DLD1 (cell line): ENCODE results near the gene TMEM198.

Experiments
- in situ Hi-C: cut with HindIII; loops from 2 replicates; pipeline ENCODE4 v1.10.0; 2017; ENCODE audit warnings: low sequenced_read_pairs

The TMEM198 gene

DNA sequence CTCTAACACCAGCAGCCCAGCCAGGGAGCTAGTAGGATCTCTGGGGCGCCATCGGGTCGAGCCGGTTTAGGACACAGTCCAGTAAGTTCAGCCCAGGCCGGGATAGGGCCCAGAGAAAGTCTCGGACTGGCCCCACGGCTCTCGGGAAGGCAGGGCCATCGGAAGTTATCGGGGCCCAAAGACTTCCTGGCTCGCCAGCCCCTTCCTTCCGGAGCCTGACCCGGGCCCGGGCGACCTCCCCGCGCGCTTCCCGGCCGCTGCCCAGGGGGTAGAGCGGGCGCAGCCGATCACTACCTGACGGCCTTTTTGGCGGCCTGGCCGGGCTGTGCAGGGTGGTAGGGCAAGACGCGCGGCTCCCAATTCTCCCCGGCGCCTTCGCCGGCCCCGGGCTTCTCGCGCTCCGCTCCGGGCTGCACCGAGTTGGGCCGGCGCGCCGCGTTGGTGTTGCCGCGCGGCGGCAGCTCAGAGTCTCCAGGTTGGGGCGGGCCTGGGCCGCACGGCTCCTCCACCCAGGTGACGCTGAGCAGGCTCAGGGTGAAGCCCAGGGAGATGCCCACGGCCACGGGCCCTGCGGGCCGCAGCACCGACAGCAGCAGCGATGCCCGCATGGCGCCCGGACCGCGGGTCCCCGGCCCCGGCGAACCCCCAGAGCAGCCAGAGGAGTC, 765 bp upstream of the TMEM198 start:
- in situ Hi-C loops: no loop called here

DNA sequence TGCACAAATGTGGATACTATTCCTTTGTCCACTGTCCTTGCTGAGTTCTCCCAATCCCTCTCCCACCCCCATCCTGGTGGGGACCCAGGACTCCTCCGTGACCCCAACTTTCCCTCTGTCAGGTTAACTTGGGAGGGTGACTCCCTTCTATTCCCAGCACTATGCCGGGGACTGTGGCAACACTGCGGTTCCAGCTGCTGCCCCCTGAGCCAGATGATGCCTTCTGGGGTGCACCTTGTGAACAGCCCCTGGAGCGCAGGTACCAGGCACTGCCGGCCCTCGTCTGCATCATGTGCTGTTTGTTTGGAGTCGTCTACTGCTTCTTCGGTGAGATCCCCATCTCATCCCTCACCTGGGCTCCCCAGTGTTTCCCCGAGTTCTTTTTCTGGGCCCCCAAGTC, 739 bp downstream of the TMEM198 start:
- in situ Hi-C loops: no loop called here

DNA sequence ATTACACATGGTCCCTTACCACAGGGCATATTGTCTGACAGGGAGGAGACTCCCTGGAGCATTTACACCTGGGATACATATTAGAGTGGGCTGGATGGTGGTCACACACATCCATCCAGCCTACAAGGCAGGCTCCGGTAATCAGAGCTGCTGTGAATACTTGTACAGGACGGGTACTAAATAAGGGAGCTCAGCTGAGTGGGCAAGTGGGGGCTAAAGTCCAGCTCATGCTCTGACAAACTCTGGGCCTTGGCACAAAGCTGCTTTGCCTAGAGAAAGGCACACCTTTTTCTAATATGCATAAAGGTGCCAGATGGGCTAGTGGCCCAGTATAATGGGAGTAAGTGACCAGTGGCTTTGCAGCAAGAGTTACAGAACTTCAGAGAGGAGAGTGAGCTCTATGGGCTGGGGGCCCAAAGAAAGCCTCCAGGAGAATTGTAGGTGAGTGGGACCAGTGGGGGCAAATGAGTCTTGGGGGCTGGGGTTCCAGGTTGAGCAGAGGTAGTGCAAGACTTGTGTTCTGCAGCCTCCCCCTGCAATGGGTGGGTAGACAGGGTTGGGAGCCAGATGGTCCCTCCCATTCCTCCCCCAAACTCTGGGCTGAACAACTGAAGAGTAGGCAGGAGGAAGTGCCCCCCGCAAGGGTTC, 1.6 kb downstream of the TMEM198 start:
- in situ Hi-C loops: no loop called here

DNA sequence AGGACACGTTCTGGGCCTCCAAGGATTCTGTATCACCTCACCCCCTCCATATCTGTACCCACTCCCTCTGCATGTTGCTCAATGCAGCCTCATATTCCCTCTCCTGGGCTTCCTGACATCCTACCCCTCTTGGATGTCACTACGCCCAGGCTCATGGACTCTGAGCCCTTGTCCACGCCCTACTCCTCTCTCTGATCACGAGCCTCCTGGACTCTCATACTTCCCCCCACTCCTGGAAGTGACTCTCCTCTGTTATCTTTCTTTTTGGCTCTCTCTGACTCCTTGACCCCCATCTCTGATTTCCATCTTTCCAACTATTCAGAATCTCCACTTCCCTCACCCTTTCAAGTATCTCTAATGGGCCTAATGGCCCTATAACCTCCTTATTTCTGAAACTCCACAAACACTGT, 2.1 kb downstream of the TMEM198 start:
- in situ Hi-C loops: no loop called here

DNA sequence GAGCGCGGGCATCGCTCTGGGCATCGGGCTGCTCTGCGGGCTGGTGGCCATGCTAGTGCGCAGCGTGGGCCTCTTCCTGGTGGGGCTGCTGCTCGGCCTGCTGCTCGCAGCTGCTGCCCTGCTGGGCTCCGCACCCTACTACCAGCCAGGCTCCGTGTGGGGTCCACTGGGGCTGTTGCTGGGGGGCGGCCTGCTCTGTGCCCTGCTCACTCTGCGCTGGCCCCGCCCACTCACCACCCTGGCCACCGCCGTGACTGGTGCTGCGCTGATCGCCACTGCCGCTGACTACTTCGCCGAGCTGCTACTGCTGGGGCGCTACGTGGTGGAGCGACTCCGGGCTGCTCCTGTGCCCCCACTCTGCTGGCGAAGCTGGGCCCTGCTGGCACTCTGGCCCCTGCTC, 3.8 kb downstream of the TMEM198 start:
- in situ Hi-C loops: no loop called here

DNA sequence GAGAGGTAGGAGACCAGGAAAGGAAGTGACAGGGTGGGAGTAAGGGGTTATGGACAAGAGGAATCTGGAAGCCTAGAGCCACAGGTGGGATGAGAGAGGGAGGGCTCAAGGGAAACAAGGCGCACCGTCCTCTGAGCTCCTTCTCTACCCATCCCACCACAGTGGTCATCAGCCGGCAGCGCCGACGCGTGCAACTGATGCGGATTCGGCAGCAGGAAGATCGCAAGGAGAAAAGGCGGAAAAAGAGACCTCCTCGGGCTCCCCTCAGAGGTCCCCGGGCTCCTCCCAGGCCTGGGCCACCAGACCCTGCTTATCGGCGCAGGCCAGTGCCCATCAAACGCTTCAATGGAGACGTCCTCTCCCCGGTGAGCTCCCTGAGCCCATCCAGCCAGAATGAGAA, 5.2 kb downstream of the TMEM198 start:
- in situ Hi-C loops: no loop called here

DNA sequence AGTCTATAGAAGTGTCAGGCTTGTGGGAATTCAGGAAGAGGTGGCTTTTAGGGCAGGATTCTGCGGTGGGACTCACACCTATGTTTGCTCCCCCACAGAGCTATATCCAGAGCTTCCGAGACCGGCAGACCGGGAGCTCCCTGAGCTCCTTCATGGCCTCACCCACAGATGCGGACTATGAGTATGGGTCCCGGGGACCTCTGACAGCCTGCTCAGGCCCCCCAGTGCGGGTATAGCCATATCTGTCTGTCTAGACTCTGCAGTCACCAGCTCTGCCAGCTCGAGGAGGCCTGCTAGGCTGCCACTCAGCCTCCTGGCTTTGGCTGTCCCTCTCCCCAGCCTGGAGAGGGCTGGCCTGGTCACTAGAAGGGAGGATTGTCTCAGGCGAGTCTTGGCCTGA, 5.8 kb downstream of the TMEM198 start:
- in situ Hi-C loops: no loop called here

DNA sequence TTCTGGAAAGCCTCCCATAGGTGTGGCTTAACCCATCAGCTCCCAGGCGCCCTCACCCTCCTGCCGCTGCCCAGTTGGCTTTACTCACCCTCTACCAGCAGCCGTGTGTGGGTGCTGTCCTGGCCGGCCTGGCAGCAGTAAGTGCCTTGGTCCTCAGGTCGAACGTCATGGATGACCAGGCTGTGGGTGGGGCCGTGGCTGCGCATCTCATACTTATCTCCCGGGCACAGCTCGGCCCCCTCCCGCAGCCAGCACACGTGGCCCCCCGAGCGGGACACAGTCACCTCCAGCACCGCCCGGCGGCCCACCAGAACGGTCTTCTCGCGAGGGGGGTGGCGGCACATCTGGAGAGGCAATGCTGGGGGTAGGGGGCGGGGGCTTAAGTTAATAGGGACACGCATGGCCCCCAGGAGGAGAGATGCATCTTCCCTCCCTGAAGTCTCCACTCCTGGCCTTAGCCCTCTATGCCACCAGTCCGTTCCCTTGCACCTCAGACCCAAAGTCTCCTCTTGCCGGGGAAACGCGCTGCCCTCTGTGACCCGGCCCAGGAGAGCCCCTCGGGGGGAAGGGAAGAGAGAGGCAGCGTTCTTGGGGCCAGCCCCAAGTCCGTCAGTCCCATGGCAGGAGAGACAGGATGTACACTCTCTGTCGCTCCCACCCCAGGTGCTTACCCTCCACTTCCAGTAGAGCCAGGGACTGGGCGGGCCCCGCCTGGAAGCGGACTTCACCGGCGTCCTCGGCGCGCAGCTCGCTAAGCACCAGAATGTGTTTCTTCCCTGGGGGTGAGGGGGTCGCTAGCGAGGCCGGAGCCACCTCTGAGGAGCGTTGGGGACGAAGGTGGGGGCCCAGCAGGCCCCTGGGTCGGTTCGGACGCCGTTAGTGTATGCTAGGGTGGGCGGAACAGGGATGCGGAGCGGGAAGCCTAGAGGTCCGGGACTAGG, 7.9 kb downstream of the TMEM198 start:
- in situ Hi-C loops: no loop called here

DNA sequence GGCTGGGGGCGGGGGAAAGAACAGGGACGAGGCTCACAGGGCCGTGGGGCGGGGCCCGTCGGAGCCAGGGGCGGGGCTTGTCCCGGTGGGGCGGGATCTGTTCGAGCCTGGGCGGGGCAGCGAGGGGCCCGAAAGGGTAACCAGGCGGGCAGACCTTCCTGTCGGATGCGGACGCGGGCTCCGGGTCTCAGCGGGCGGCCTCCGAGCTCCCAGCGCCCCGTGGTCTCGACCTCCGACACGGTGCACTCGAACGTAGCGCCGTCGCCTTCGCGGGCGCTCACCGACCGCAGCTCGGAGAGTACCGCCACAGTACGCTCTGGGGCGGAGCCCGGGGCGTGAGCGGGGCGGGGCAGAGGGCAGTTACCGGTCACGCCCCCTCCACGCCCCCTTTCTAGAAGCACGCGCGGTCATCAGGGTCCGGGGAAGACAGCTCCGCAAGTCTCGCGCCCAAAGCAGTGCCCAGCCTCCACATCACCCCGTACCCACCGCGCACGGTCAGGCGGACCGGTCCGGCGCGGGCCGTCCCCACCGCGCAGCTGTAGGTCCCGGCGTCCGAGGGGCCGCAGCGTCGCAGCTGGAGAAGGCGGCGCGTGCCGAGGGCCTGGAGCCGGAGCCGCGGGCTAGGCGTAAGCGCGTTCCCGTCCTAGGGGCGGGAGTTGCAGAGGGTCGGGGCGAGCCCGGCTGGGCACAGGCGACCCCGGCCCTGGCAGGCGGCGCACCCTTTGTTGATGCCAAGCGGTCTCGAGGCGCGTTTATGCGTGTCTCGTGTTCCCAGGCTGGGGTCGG, 8.7 kb downstream of the TMEM198 start:
- in situ Hi-C loops: no loop called here

DNA sequence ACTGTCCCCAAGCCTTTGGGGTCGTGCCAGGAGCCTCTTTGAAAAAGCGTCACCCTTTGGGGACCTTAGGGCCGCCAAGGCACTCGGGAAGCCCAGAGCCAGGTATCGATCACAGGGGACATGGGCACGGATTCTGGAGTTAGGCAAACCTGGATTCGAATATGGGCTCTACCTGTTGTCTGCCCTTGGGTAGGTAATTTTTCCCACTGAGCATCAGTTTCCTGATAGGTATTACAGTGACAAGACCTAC, 9.3 kb downstream of the TMEM198 start:
- in situ Hi-C loops: no loop called here

DNA sequence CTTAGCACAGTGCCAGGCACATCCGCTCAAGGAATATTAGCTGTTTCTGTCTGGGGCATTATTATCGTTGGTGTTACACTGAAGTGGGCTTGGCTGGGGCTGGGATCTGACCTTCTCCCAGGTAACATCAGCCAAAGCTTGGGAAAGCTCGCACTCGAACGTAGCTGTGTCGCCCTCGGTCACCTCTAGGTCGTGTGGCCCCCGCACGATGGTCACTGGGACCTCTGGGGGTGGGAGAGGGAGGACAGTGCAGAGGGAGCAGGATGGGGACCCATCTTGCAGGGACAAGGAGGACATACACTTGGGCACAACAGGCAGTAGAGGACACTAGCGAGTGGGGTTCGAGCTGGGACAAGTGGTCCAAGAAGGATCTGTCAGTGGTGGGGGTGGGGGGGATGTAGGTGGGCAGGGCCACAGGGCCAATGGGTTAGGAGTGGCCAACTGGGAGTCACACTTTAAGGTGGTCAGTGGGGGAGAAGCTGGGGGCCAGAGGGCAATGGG, 9.7 kb downstream of the TMEM198 start:
- in situ Hi-C loops: no loop called here

DNA sequence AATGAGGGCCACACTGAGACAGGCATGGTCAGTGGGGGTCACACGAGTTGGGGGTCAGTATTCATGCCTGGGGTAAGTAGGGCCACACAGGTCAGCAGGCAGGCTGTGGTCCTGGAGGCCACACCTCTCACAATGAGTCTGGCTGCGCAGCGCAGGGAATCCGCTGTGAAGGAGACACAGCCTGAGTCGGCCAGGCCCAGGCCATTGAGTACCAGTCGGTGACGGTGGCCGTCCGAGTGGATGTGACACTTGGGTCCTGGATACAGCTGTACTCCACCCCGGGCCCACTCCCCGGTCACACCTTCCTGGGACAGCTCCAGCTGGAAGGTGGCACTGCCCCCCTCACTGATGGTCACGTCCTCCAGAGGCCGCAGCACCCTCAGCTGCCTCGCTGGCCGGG, 10.5 kb downstream of the TMEM198 start:
- in situ Hi-C loops: no loop called here

DNA sequence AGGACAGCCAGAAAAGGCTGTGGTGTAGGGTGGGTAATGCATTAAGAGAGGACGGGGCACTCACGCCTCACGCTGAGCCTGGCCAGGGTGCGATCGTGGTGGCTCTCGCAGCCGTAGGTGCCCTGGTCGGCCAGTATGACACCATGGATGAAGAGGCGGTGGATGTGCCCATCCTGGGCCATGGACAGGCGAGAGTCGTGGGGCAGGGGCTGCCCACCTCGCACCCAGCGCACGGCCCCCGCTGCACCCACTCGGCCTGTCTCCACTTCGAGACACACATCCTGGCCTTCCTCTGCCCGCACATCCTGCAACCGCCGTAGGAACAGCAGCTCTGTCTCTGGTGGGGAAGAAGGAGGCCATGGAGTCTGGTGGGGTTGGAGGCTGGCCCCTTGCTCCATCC, 12.1 kb downstream of the TMEM198 start:
- in situ Hi-C loops: no loop called here

DNA sequence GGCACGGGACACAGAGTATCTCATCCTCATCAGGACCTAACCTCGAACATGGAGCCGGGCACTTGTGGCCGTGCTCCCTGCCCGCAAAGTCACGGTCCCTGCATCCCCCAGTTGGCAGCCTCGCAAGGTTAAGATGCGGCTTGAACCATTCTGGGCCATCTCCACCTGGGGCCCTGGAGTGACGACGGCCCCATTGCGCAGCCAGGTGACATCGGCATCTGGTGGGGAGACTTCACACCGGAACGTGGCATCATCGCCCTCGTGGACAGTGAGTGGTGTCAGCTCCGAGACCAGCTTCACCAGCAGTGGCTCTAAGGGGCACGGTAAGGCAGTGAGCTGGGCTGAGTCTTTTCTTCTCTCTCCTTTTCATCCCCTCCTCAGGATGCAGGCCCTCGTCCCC, 12.6 kb downstream of the TMEM198 start:
- in situ Hi-C loops: no loop called here

DNA sequence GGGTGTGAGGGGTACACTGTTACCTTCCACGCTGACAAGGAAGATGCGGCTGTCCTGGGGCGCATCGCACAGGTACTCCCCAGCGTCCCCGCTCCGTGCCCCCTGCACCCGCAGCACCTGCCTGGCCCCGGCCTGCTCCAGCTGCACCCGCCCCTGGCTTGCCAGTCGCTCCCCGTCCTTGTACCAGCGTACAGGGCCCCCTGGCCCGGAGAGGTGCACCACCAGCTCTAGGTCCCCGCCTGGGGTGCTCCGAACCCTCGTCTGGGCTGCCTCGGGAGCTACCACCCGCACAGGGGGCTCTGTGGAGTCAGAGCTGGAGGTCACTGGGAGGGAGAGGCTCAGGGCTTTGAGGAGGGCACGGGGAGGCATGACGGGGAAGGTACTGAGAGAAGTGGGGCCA, 13.5 kb downstream of the TMEM198 start:
- in situ Hi-C loops: no loop called here

DNA sequence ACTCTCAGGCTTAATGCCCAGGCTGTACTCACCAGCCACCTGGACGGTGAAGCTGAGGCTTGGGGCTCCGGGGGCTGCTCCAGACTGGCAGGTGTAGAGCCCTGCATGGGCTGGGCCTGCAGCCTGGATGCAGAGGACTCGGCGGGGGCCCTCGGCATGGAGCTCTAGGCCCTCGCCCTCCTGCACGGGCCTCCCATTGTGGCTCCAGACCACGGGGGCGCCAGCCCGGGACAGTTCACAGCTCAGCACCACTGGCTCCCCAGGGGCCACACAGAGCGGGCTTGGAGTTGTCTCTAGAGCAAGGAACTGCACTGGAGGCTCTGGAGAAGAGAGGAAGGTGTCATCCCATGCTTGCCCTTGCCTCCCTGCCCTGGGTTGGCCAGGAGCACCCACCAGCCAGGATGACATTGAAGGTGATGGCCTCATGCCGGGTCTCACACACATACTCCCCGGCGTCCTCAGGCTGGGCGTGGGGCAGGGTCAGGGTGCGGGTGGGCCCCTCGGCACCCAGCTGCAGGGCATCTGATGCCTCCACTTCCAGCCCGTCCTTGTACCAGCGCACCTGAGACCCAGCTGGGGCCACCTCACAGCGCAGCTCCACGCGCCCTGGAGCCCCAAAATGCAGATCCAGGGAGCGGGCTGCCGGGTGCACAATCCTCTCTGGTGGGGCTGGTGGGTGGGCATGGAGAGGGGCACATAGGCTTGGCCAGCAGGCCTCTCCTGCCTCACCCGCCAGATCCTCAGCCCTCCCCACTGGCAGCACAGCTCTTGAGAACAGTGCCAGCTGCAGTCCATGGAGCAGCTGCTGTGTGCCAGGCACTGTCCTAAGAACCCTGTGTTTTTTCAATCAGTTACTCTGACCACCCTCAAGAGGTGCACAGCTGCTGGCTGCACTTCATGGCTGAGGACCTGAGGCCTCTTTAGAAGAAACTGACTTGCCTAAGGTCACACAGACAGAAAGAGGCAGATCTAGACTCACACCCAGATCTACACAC, 14.3 kb downstream of the TMEM198 start:
- in situ Hi-C loops: no loop called here

DNA sequence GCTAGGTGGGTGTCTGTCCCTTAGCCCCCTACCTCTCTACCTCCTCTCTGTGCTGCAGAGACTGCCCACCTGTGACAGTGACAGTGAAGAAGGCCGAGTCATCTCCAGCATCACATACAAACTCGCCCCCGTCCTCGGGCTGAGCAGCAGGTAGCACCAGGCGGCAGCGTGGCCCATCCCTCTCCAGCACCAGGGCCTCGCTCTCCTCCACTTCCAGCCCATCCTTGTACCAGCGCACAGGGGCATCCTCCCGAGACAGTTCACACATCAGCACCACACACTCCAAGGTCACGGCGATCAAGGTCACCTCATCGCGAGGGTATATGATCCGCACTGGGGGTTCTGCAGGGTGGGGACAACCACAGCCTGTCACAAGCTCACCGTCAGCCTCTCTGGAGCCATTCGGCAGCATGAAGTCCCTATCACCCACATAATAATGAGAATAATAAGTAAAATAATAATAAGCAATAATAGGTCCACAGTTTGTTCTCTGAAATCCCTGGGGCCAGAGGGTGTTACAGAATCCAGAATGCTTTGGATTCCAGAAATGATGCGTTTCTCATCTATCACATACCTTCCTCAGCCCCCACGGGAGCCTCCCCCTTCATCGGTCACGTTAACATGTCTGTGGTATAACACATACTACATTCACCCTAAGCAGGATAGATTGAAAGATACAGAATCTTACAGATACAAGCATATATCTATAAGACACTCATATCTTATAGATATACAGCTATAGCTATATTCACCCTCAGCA, 15.5 kb downstream of the TMEM198 start:
- in situ Hi-C loops: no loop called here

DNA sequence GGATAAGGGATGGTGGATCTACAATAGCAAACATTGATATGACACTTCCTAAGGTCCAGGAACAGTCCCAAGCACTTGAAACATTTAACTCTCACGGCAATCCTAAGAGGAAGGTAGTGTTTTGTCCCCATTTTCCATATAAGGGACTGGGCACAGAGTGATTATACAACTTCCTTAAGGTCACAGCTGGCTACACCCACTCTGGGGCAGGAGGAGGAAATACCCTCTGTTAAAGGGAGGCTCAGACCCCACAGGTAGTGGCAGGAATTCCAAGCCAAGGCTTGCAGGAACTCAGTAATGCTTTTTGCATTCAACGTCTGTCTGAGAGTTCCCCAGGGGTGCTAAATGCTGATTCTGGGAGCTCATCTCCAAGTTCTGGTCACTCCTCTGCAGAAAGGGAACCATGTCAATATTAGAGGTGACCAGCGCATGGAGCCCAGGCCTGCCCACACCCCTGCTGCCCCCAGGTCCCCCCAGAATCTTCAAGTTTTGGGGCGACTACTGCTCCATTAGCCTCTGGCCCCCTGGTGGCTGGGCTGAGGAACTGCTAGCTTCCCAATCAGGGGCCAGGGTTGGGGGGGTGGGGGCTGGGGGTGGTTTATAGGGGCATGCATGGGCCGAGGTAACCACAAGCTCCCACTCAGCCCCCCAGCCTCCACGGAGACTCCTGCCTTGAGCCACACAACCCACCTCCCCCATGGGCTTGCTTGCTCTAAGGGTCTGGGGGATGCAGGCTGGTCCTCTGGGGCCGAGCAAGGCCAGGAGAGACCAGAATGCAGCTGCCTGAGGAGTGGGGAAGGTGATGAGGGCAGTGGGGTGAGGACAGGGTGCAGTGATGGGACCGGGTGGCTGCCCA, 16.4 kb downstream of the TMEM198 start:
- in situ Hi-C loops: no loop called here

DNA sequence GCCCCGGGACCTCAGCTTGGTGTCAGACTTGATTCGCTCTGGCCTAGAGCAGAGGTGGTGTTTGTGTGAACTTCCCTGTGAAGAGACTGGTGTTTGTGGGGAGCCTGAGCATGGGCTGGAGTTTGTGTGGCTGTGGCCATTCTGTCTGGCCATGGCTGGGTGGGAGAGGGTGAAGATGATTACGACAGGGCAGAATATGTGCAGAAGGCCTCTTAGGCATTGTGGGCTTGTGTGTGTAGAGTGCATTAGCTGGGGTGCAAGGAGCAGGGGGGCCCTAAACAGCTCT, 17.0 kb downstream of the TMEM198 start:
- in situ Hi-C loops: no loop called here
